CD4-positive, alpha-beta T cell treated with Interleukin-10 for 1 hour (primary cell): Measurements from ENCODE around the gene NUDT12.

Experiments used
- DNase-seq: peaks from one replicate; pipeline ENCODE4 v3.0.0-alpha.2; 2020

The NUDT12 gene

GRCh38 chr5:103539376-103540330 lies 22.9 kb downstream of the NUDT12 start:
- no peak for DNase-seq

GRCh38 chr5:103532086-103532734 lies 30.4 kb downstream of the NUDT12 start:
- no peak for DNase-seq

GRCh38 chr5:103526164-103526915 lies 36.2 kb downstream of the NUDT12 start:
- no peak for DNase-seq

- no peak for DNase-seq
Measured at GRCh38 chr5:103525361-103525760, 37.2 kb downstream of the NUDT12 start.

- no peak for DNase-seq
Measured at GRCh38 chr5:103523319-103523718, 39.3 kb downstream of the NUDT12 start.

GRCh38 chr5:103522586-103522985 lies 40.0 kb downstream of the NUDT12 start:
- DNase-seq: no peak

- no peak for DNase-seq
Measured at GRCh38 chr5:103519550-103519949, 43.0 kb downstream of the NUDT12 start.

- DNase-seq: no peak
Measured at GRCh38 chr5:103514371-103514770, 48.2 kb downstream of the NUDT12 start.

- no peak for DNase-seq
Measured at GRCh38 chr5:103513701-103514100, 48.9 kb downstream of the NUDT12 start.

GRCh38 chr5:103512500-103512899 lies 50.1 kb downstream of the NUDT12 start:
- DNase-seq: no peak

- DNase-seq: no peak
Measured at GRCh38 chr5:103511554-103511885, 51.1 kb downstream of the NUDT12 start.

- no peak for DNase-seq
Measured at GRCh38 chr5:103510851-103511553, 51.6 kb downstream of the NUDT12 start.

- no peak for DNase-seq
Measured at GRCh38 chr5:103505581-103506305, 56.8 kb downstream of the NUDT12 start.

- no peak for DNase-seq
Measured at GRCh38 chr5:103503066-103503465, 59.5 kb downstream of the NUDT12 start.

GRCh38 chr5:103502662-103503061 lies 59.9 kb downstream of the NUDT12 start:
- DNase-seq: no peak
